Measurements from ENCODE around the gene IL36B. TPM values are rescaled to one million over a fixed set of nuclear protein-coding genes. Genes with fewer than 3 reads are reported as not detected.
"Not testable (repeated sequence)": the region's sequence is repeated elsewhere in the genome, so short reads cannot be mapped to it uniquely, and the experiment has no call there.

The IL36B gene
- total RNA-seq = not detected in 2 replicates

GRCh38 chr2:113052396-113052917 lies at the start of gene IL36B:
TSS of gene IL36B (minus strand) at chr2:113052867.
- H3K27me3 Mint-ChIP-seq (ENCODE audit: insufficient read depth) = no peaks in the 10 kb centered on the region
- H3K9me3 Mint-ChIP-seq = peaks cover 32% of the 10 kb centered on the region
- peaks cover 8% of the 10 kb centered on the region for H3K36me3 Mint-ChIP-seq (ENCODE audit: low read depth)

GRCh38 chr2:113102133-113102532 lies 49.5 kb upstream of the IL36B start:
- Mint-ChIP-seq H3K27ac (peak overlapping the region; percentile 66), H3K4me1 (ENCODE audit: low read depth) (peaks cover 64% of the 10 kb centered on the region), H3K9me3 (peaks cover 50% of the 10 kb centered on the region), H3K4me3 (no peak overlapping the region), H3K36me3 (ENCODE audit: low read depth) (peaks cover 21% of the 10 kb centered on the region), H3K27me3 (ENCODE audit: insufficient read depth) (no peaks in the 10 kb centered on the region)
- no peak for DNase-seq (ENCODE audit: low spot score)
- intact Hi-C loops (cut with micrococcal nuclease) = loop anchor here (10.0 kb wide), 1 partner anchor 297 kb away; no protein-coding TSS in a partner anchor

More at GRCh38 chr2:113052396-113052917, at the start of gene IL36B:
- intact Hi-C loops (cut with micrococcal nuclease) = no loop called here
- no peaks in the 10 kb centered on the region for H3K4me1 Mint-ChIP-seq (ENCODE audit: low read depth)
- H3K27ac Mint-ChIP-seq = no peak within 1 kb of the TSS
- DNase-seq (ENCODE audit: low spot score) = no peak
- H3K4me3 Mint-ChIP-seq = no peak within 1 kb of the TSS

- H3K36me3 Mint-ChIP-seq (ENCODE audit: low read depth) = peaks cover 14% of the 10 kb centered on the region
- peaks cover 3% of the 10 kb centered on the region for H3K27me3 Mint-ChIP-seq (ENCODE audit: insufficient read depth)
- intact Hi-C loops (cut with micrococcal nuclease) = no loop called here
- peak overlapping the region; percentile 69 for H3K4me3 Mint-ChIP-seq
- DNase-seq (ENCODE audit: low spot score) = no peak
- H3K9me3 Mint-ChIP-seq = peaks cover 48% of the 10 kb centered on the region
- H3K27ac Mint-ChIP-seq = peak overlapping the region; percentile 79
- peaks cover 50% of the 10 kb centered on the region for H3K4me1 Mint-ChIP-seq (ENCODE audit: low read depth)
These were observed 45.9 kb upstream of the IL36B start for GRCh38 chr2:113098532-113098931.

GRCh38 chr2:113098041-113098440 lies 45.4 kb upstream of the IL36B start:
- Mint-ChIP-seq H3K9me3 (peaks cover 43% of the 10 kb centered on the region), H3K27me3 (ENCODE audit: insufficient read depth) (peaks cover 3% of the 10 kb centered on the region), H3K27ac (peak overlapping the region; percentile 79), H3K4me1 (ENCODE audit: low read depth) (peaks cover 45% of the 10 kb centered on the region), H3K36me3 (ENCODE audit: low read depth) (peaks cover 9% of the 10 kb centered on the region), H3K4me3 (peak overlapping the region; percentile 69)
- intact Hi-C loops (cut with micrococcal nuclease) = no loop called here
- DNase-seq (ENCODE audit: low spot score) = peak; percentile 30

GRCh38 chr2:113096842-113097618 lies 44.4 kb upstream of the IL36B start:
- Mint-ChIP-seq H3K4me1 (ENCODE audit: low read depth) (peaks cover 35% of the 10 kb centered on the region), H3K27ac (peak overlapping the region; percentile 77), H3K9me3 (peaks cover 33% of the 10 kb centered on the region)
- not testable (repeated sequence) for DNase-seq (ENCODE audit: low spot score); H3K27me3 Mint-ChIP-seq (ENCODE audit: insufficient read depth); H3K36me3 Mint-ChIP-seq (ENCODE audit: low read depth); H3K4me3 Mint-ChIP-seq
- intact Hi-C loops (cut with micrococcal nuclease) = loop anchor here (1.0 kb wide), 1 partner anchor 8 kb away; no protein-coding TSS in a partner anchor

GRCh38 chr2:113096306-113096705 lies 43.6 kb upstream of the IL36B start:
- Mint-ChIP-seq H3K27ac (peak overlapping the region; percentile 14), H3K9me3 (peaks cover 31% of the 10 kb centered on the region), H3K4me1 (ENCODE audit: low read depth) (peaks cover 33% of the 10 kb centered on the region)
- H3K36me3 Mint-ChIP-seq (ENCODE audit: low read depth); DNase-seq (ENCODE audit: low spot score); intact Hi-C loops (cut with micrococcal nuclease); H3K27me3 Mint-ChIP-seq (ENCODE audit: insufficient read depth); H3K4me3 Mint-ChIP-seq: not testable (repeated sequence)

GRCh38 chr2:113093613-113093977 lies 40.9 kb upstream of the IL36B start:
- no peak overlapping the region for H3K4me3 Mint-ChIP-seq
- intact Hi-C loops (cut with micrococcal nuclease) = no loop called here

GRCh38 chr2:113092864-113093612 lies 40.4 kb upstream of the IL36B start:
- Mint-ChIP-seq H3K27me3 (ENCODE audit: insufficient read depth) (peaks cover 3% of the 10 kb centered on the region), H3K4me3 (no peak overlapping the region), H3K4me1 (ENCODE audit: low read depth) (peaks cover 17% of the 10 kb centered on the region), H3K36me3 (ENCODE audit: low read depth) (peaks cover 6% of the 10 kb centered on the region), H3K27ac (no peak overlapping the region), H3K9me3 (peaks cover 20% of the 10 kb centered on the region)
- intact Hi-C loops (cut with micrococcal nuclease) = no loop called here
- no peak for DNase-seq (ENCODE audit: low spot score)

More at GRCh38 chr2:113093613-113093977, 40.9 kb upstream of the IL36B start:
- H3K36me3 Mint-ChIP-seq (ENCODE audit: low read depth) = peaks cover 6% of the 10 kb centered on the region
- H3K27me3 Mint-ChIP-seq (ENCODE audit: insufficient read depth) = peaks cover 3% of the 10 kb centered on the region
- peaks cover 25% of the 10 kb centered on the region for H3K9me3 Mint-ChIP-seq
- H3K27ac Mint-ChIP-seq = no peak overlapping the region
- no peak for DNase-seq (ENCODE audit: low spot score)
- peaks cover 22% of the 10 kb centered on the region for H3K4me1 Mint-ChIP-seq (ENCODE audit: low read depth)

- intact Hi-C loops (cut with micrococcal nuclease) = no loop called here
These were observed 38.7 kb upstream of the IL36B start for GRCh38 chr2:113091231-113091896.

GRCh38 chr2:113089916-113090315 lies 37.2 kb upstream of the IL36B start:
- no peak overlapping the region for H3K27ac Mint-ChIP-seq
- intact Hi-C loops (cut with micrococcal nuclease) = no loop called here
- peaks cover 9% of the 10 kb centered on the region for H3K4me1 Mint-ChIP-seq (ENCODE audit: low read depth)
- no peak overlapping the region for H3K4me3 Mint-ChIP-seq
- no peaks in the 10 kb centered on the region for H3K9me3 Mint-ChIP-seq
- H3K36me3 Mint-ChIP-seq (ENCODE audit: low read depth) = no peaks in the 10 kb centered on the region
- H3K27me3 Mint-ChIP-seq (ENCODE audit: insufficient read depth) = no peaks in the 10 kb centered on the region
- DNase-seq (ENCODE audit: low spot score) = no peak

More at GRCh38 chr2:113091231-113091896, 38.7 kb upstream of the IL36B start:
- Mint-ChIP-seq H3K9me3 (peaks cover 7% of the 10 kb centered on the region), H3K4me3 (no peak overlapping the region), H3K27me3 (ENCODE audit: insufficient read depth) (peaks cover 3% of the 10 kb centered on the region), H3K36me3 (ENCODE audit: low read depth) (peaks cover 2% of the 10 kb centered on the region), H3K4me1 (ENCODE audit: low read depth) (peaks cover under 1% of the 10 kb centered on the region), H3K27ac (no peak overlapping the region)
- no peak for DNase-seq (ENCODE audit: low spot score)

- no peak for DNase-seq (ENCODE audit: low spot score)
- Mint-ChIP-seq H3K27me3 (ENCODE audit: insufficient read depth) (no peaks in the 10 kb centered on the region), H3K36me3 (ENCODE audit: low read depth) (no peaks in the 10 kb centered on the region), H3K4me1 (ENCODE audit: low read depth) (peaks cover 19% of the 10 kb centered on the region), H3K9me3 (no peaks in the 10 kb centered on the region), H3K27ac (no peak overlapping the region), H3K4me3 (no peak overlapping the region)
- intact Hi-C loops (cut with micrococcal nuclease) = no loop called here
These were observed 35.7 kb upstream of the IL36B start for GRCh38 chr2:113088213-113088992.

- H3K27me3 Mint-ChIP-seq (ENCODE audit: insufficient read depth) = no peaks in the 10 kb centered on the region
- H3K9me3 Mint-ChIP-seq = no peaks in the 10 kb centered on the region
- peaks cover 24% of the 10 kb centered on the region for H3K4me1 Mint-ChIP-seq (ENCODE audit: low read depth)
- H3K27ac Mint-ChIP-seq = no peak overlapping the region
- DNase-seq (ENCODE audit: low spot score) = no peak
- H3K4me3 Mint-ChIP-seq = no peak overlapping the region
- intact Hi-C loops (cut with micrococcal nuclease) = loop anchor here (2.0 kb wide), 3 partner anchors 19 to 89 kb away; partner anchors contain the start of gene IL1RN
- no peaks in the 10 kb centered on the region for H3K36me3 Mint-ChIP-seq (ENCODE audit: low read depth)
These were observed 32.9 kb upstream of the IL36B start for GRCh38 chr2:113085542-113085941.

Measured in activated T-helper 1 cell treated with anti-CD3 and anti-CD28 coated beads, Interleukin-12 subunit alpha, Interleukin-12 subunit beta, Interleukin-2, Interleukin-4 antibody, amounts not matched to agents 30 ng/mL and 10 ng/mL and 1 ng/mL, durations not matched to agents 14 hours and 24 hours and 36 hours (primary cell).